Measurements from ENCODE around the gene CERS3. TPM values are rescaled to one million over a fixed set of nuclear protein-coding genes. Genes with fewer than 3 reads are reported as not detected.

Gene CERS3
- polyA plus RNA-seq, 1 of the 3 experiments (the other 2 are of a cell fraction): not detected

GRCh38 chr15:100531823-100532327 lies 3.1 kb upstream of the CERS3 start (continued):
- TF ChIP-seq ZBTB33 (IDR thresholded peaks at IDR 0.05; ENCODE audit: borderline replicate concordance, low read depth): no peak

GRCh38 chr15:100531204-100531603 lies 2.5 kb upstream of the CERS3 start:
- Histone ChIP-seq H3K9ac (no peak overlapping the region), H3K9me2 (no peaks in the 10 kb centered on the region), H4K20me1 (ENCODE audit: insufficient read depth) (no peaks in the 10 kb centered on the region), H3K27me3 (ENCODE audit: insufficient read depth) (no peaks in the 10 kb centered on the region), H3F3A (replicated peaks; ENCODE audit: insufficient read depth) (no peaks in the 10 kb centered on the region), H3K4me1 (ENCODE audit: control insufficient read depth in 1 of 2, insufficient read depth in 2 of 2, low read depth in 1 of 2, low read length in 1 of 2) (no peaks in the 10 kb centered on the region), H3K4me3 (ENCODE audit: low read depth in 2 of 2, low read length in 1 of 2) (no peak overlapping the region), H3K9me3 (no peaks in the 10 kb centered on the region), H3K79me2 (ENCODE audit: insufficient read depth) (no peaks in the 10 kb centered on the region), H3K4me2 (no peak overlapping the region), H3K36me3 (replicated peaks in 1 of 2; ENCODE audit: control insufficient read depth in 1 of 2, insufficient read depth in 2 of 2, low read length in 1 of 2) (no peaks in the 10 kb centered on the region), H2AFZ (ENCODE audit: low read depth) (no peak overlapping the region), H3K27ac (ENCODE audit: low read depth in 2 of 2, low read length in 1 of 2) (no peak overlapping the region)
- ChIA-PET POLR2A (no interaction called here), CTCF (interaction anchor here (1.2 kb wide), 1 partner anchor 41 kb away, joined by 3 read pairs; no protein-coding TSS in a partner anchor)
- 18% methylated on average over 4 of the region's 4 CpGs for WGBS (ENCODE audit: low lambda C conversion rate)
- TF ChIP-seq FOXJ3 (CRISPR knock-in tag; IDR thresholded peaks at IDR 0.05): no peak
- TF ChIP-seq NRF1 (IDR thresholded peaks at IDR 0.05; ENCODE audit: low read depth, low read length): no peak
- TF ChIP-seq POLR2AphosphoS5 (IDR thresholded peaks at IDR 0.05; ENCODE audit: low read depth, low read length): no peak
- no peak for TF ChIP-seq CTCF (IDR thresholded peaks at IDR 0.05)
- TF ChIP-seq MEF2A (IDR thresholded peaks at IDR 0.05; ENCODE audit: borderline replicate concordance, low read depth): no peak
- TF ChIP-seq FOXM1 (IDR thresholded peaks at IDR 0.05; ENCODE audit: low read depth): no peak
- TF ChIP-seq TEAD4 (IDR thresholded peaks at IDR 0.05; ENCODE audit: borderline replicate concordance, insufficient read depth): no peak
- TF ChIP-seq REST (IDR thresholded peaks at IDR 0.05; ENCODE audit: low read depth, low read length): no peak
- no peak for TF ChIP-seq FOSL2 (IDR thresholded peaks at IDR 0.05; ENCODE audit: borderline replicate concordance, low read depth)
- no peak for TF ChIP-seq YY1 (IDR thresholded peaks at IDR 0.05; ENCODE audit: low read depth)
- no peak for DNase-seq
